Islet of Langerhans (tissue), 1 donor: ENCODE measurements around the gene ITPKC.

Source experiments
- FAIRE-seq: peaks from one replicate; lab custom pipeline; 2011; peaks lifted over from hg19 to GRCh38; lab: Jason Lieb, UNC

ITPKC gene

GRCh38 chr19:40690693-40691420 lies 26.1 kb upstream of the ITPKC start:
- FAIRE-seq, result no peak

GRCh38 chr19:40691421-40692211 lies 25.3 kb upstream of the ITPKC start:
- no peak for FAIRE-seq

DNA sequence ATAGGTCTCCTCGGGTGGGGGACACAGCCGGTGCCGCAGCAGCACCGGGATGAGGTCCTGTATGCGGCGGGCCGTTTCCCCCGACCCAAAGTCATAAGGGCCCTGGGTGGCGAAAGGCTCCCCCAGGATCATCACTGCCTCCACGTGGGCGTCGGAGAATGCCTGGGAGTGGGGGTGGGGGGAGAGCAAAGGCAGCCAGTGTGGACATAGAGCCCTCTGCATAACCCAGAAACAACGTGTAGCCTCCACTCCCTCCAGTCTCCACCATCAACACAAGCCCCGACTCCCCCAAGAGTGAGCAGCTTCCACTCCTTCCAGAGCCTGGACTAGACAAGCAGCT lies 24.7 kb upstream of the ITPKC start:
- FAIRE-seq, result no peak

GRCh38 chr19:40693150-40693788 lies 23.6 kb upstream of the ITPKC start:
- no peak for FAIRE-seq

GRCh38 chr19:40693896-40694295 lies 23.0 kb upstream of the ITPKC start:
- FAIRE-seq, result no peak

DNA sequence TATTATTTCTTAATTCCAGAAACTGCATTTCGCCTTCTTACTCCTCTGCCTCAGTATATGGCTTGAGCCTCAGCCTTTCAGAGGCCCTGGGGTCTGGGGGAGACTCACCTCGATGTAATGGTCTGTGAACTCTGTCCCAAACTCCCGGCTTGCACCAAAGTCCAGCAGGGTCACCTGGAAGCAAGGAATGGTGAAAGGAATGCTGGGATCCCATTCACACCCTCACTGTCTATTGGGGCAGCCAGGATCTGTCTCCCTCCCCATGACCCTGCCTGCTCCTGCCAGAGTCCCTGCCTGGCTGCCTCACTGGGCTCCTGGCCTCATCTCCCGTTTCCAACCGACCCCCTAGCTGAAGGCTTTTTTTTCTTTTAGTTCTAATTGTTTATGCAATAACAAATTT lies 21.0 kb upstream of the ITPKC start:
- no peak for FAIRE-seq

- FAIRE-seq, result no peak
Measured at GRCh38 chr19:40697007-40697406, 19.9 kb upstream of the ITPKC start.

- FAIRE-seq, result no peak
Measured at GRCh38 chr19:40700083-40700482, 16.8 kb upstream of the ITPKC start.

GRCh38 chr19:40701758-40702157 lies 15.2 kb upstream of the ITPKC start:
- FAIRE-seq, result no peak

DNA sequence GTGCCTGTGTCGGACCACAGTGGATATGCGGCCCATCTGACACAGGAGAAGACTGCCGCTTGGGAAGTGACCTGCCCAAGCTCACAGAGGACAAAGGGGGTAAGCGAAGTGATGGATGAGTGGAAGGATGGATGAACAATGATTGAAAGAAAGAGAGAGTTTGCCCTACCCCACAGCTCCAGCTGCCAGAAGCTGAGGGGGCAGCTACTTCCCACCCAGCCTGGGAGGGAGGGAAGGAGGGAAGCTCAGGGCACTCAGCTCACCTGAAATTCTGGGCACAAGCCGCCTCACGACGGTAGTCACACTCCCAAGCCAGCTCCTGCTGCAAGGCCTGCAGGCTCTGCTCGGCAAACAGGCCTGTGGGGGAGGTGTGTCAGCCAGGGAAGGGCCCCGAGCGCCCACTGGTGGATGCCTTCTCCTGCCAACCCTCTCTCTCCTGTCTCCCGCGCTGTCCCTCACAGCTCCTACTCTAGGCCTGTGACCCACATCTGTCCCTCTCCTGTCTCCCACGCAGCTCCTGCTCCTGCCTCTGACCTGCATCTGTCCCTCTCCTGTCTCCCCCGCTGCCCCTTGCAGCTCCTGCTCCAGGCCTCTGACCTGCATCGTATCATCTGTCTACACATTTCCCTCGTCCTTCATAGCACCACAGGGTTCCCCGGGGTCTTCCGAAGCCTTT lies 14.4 kb upstream of the ITPKC start:
- no peak for FAIRE-seq

GRCh38 chr19:40703029-40703755 lies 13.7 kb upstream of the ITPKC start:
- no peak for FAIRE-seq

DNA sequence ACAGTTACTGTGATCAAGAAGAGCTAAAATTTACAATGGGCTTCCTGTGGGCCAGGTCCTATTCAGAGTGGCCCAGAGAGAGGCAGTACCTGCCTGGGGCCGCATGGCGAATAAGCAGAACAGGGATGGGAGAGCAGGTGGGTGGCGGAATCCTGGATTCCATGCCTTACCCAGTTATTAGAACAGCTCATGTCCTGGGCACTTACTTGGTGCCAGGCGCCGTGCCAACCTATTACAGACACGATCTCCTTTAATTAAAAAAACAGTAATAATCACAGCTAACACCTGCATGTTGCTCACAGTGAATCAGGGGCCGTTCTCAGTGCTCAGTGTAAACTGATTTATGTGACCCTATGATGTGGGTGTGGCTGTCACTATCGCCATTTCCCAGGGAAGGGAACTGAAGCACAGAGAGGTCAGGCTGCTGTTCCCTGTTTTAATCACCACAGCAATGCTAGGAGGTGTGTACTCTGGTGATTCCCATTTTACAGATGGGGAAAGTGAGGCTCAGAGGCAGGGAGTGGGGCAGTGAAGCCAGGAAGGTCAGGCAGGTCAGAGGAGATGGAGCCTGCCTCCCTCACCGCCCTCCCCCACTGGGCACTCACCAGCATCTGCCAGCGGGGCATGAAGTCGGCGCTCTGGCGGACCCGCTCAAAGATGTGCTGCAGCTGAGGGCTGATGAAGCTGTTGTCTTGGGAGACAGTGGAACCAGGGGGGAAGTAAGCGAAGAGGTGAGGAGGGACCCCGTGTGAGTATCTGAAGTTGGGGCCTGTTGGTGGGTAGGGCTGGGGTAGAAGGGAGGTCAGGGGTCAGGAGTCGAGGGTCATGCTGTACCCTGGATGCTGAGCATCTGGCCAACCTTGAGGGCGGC lies 12.2 kb upstream of the ITPKC start:
- no peak for FAIRE-seq

DNA sequence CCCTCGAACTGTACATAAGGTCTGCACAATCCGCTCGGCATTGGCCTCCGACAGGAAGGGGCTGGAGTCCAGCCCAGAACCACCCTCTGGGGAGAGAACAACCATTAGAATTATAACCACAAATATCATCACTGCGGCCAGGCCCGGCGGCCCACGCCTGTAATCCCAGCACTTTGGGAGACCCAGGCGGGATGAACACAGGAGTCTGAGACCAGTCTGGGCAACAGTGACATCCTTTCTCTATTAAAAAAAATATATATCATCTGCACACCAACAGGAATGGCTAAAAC lies 11.6 kb upstream of the ITPKC start:
- FAIRE-seq, result no peak

DNA sequence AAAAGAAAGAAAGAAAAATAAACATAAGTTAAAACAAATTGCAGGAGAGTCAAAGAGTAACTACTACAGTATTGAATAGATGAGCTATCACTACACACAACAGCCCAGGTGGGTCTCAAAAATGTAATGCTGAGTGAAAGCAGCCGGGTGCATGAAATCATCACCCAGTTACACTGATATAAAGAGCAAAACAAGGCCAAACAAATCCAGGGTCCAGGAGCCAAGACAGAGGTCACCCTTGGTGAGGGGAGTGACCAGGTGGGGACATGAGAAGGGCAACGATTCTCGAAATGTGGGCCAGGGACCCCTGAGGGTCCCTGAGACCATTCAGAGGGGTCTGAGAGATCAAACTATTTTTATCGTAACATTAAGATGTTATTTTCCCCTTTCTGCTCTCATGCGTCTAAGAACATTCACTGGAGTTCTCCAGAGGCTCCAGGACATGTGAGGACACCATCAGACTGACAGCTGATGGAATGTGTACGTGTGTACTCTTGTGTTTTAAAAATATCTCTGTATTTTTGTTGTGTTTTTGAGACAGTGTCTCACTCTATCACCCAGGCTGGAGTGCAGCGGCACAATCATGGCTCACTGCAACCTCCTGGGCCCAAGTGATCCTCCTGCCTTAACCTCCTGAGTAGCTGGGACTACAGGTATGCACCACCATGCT lies 10.8 kb upstream of the ITPKC start:
- FAIRE-seq, result no peak

GRCh38 chr19:40707615-40708014 lies 9.3 kb upstream of the ITPKC start:
- FAIRE-seq, result no peak

DNA sequence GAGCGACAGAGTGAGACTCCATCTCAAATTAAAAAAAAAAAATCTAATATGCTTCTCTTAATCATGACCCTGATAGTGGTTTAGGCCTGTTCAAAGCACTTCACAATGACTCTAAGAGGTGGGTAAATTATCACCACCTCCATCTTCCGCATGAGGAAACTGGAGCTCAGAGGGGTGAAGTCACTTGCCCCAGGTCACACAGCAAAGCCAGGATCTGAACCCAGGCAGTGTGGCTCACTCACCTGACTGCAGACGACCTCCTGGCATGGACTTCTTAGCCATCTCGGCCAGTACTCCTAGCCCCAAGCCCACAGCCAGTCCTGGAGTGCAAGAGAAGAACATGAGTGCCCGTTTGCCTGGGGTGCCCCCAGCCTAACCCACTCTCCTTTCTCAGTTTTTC lies 7.1 kb upstream of the ITPKC start:
- no peak for FAIRE-seq

- no peak for FAIRE-seq
Measured at GRCh38 chr19:40713939-40714338, 3.0 kb upstream of the ITPKC start.

DNA sequence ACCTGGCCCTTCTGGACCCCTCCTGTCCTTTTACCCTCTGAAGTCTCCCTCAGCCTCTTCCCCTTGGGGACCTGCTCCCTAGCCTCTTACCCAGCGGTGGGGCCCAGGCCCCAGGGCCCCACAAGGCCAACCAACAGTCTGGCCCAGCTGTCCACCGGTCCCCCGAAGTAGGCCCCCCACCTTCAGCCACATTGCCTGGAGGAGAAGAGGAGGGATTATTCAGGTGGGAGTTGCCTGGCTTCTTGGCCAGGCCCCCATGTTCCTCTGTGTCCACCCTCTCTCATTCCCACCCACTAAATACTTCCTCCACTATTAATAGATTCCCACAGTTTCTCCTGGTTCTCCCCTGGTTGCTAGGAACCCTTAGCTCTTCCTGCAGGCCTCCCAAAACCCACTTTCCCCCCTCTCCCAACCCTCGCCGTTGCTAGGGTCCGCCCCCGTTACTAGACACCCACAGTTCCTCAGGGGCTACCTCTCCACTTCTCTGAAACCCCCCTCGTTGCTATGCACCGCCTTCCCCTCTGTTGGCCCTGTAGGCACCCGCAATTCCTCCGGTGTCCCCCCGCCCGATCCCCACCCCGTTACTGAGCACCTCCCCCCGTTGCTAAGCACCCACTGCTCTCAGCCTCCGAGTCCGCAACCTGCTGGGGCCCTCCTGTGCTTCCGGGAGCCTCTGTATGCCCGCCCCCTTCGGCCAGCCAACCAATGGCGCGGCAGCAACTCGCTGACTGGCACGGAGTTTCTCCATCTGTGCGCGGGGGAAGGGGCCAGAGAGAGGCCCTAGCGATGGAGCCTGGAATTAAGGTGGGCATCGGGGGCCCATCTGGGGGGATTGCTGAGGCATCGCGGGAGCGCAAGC lies 2.2 kb upstream of the ITPKC start:
- no peak for FAIRE-seq

GRCh38 chr19:40716031-40716481 lies 856 bp upstream of the ITPKC start:
- FAIRE-seq, result no peak
